ENCODE data around the gene DARS1. TPM values are rescaled to one million over a fixed set of nuclear protein-coding genes. Genes with fewer than 3 reads are reported as not detected.
"Not testable (repeated sequence)": the region's sequence is repeated elsewhere in the genome, so short reads cannot be mapped to it uniquely, and the experiment has no call there.

DARS1 gene
- polyA plus RNA-seq, 3 donors: 129 to 152 (median 139) TPM

DNA sequence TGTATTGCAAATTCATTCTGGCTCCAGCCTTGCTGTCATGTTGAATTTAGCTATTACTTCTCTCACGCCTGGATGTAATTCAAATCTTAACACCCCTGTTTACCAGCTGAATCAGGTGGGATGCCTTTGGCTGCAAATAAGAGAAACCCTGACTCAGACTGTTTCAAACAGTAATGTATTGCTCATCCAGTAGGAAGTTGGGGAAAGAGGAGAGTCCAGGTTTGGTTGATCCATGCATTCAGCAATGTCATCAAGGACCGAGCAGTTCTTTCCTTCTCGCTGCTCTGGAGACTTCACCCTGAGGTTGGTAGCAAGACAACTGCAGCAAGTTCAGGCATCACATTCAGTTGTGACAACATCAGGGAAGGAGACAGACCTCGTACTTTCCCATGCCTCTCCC, 6.4 kb upstream of the DARS1 start:
- no peak for DNase-seq

DNA sequence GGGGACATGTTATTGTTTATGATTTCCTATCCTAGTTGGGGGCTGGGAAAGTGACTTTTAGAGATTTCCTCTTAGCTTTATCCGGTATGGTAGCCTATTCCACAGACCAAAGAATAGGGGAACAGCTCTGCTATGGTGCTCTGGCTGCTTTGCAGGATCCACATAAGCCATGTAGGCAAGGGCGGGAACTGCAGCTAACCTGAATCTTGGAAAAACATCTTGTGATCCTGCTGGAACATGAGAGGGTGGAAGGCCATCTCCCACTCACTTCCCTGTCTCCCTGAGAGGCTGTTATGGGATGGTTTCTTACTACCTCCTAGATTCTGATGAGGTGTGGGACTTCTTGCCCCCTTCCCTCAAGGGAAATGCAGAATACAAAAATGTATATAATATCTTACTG, 2.0 kb upstream of the DARS1 start:
- DNase-seq: no peak

- DNase-seq: no peak
Measured at GRCh38 chr2:135986507-135986906, 1.1 kb upstream of the DARS1 start.

GRCh38 chr2:135985826-135986393, 484 bp upstream of the DARS1 start:
- no peak for DNase-seq

GRCh38 chr2:135984199-135985017, 1.0 kb downstream of the DARS1 start:
- no peak for DNase-seq

GRCh38 chr2:135980434-135981079, 4.9 kb downstream of the DARS1 start:
- no peak for DNase-seq

DNA sequence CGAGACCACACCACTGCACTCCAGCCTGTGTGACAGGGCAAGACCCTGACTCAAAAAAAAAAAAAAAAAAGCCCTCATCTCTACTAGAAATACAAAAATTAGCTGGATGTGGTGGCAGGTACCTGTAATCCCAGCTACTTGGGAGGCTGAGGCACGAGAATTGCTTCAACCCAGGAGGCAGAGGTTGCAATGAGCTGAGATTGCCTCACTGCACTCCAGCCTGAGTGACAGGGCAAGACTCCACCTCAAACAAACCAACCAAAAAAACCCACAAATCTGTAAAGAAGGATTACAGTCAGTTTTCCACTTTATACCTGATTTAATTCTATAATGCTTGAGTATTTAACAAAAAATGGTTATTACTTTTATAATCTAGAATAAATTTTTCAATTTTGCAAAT, 9.7 kb downstream of the DARS1 start:
- DNase-seq: no peak

DNA sequence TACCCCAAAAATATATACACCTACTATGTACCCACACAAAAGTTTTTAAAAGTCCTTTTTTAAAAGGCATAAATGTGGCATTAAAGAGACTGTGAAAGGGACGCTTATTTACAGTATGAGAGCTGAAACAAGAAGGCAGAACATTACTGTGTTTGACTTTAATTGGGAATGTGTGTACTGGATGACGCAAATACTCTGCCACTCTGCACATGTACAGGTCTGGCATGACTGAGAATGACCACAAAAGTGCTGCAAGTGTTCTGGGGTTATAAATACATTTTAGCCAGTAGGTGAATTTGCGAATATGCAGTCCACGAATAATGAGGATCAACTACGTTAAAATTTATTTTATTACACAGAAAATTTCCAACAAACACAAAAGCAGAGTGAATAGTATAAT, 11.4 kb downstream of the DARS1 start:
- DNase-seq: no peak

DNA sequence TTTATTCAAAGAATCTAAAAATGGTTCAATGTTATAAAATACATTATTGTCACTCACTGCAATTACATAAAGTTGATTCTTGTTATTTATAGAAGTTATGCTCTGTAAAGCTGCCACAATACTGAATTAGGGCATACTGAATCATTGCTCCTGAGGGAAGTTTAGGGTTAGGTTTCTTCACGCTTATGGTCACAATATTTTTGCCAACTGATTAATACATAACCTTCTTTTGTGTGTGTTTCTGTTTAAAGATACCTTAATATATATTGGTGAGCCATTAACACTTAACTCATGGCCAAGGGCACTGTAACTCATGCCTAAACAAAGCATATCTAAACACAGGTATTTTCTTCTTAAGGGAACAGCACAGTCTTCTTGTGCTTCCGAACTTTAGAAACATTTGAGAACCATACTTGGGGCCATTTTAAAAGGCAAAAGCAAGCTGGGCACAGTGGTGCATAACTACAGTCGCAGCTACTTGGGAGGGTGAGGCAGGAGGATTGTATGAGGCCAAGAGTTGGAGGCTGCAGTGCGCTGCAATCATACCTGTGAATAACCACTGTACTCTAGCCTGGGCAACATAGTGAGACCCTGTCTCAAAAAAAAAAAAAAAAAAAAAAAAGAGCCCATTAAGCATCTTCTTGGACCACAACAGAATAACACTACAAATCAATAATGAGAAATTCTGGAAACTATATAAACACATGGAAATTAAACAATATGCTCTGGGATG, 15.6 kb downstream of the DARS1 start:
- no peak for DNase-seq

DNA sequence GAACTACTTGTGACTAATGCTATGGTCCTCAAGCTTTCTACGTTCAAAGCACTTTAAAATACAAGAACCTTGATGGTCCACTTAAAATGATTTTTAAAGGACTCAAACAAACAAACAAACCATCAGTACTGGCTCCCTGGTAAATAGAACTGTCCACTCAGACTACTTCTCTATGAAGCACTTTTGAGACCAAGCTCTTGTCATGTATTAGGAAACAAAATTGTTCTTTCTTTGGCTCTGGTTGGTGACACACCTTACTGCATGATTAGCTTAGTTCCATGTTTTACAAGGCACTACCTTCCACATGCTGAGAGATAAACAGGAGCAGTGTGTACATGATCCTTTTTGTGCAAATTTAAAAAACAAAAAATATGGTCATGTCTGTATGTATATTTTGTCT, 19.7 kb downstream of the DARS1 start:
- DNase-seq: no peak

GRCh38 chr2:135964404-135964803, 21.0 kb downstream of the DARS1 start:
- DNase-seq: not testable (repeated sequence)

DNA sequence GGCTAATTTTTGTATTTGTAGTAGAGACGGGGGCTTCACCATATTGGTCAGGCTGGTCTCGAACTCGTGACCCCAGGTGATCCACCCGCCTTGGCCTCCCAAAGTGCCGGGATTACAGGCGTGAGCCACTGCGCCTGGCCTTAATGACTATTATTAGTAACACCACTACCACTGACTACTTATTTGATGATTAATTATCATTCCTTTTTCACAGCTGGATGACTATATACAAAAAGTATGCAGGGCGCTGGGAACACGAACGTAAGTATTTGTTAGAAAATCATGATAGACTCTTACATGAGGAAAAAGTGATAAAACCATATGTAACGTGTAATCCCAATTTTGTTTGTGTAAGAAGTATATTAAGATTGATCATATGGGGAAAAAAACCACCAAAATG, 21.6 kb downstream of the DARS1 start:
- no peak for DNase-seq

- no peak for DNase-seq
Measured at GRCh38 chr2:135962366-135963123, 22.9 kb downstream of the DARS1 start.

DNA sequence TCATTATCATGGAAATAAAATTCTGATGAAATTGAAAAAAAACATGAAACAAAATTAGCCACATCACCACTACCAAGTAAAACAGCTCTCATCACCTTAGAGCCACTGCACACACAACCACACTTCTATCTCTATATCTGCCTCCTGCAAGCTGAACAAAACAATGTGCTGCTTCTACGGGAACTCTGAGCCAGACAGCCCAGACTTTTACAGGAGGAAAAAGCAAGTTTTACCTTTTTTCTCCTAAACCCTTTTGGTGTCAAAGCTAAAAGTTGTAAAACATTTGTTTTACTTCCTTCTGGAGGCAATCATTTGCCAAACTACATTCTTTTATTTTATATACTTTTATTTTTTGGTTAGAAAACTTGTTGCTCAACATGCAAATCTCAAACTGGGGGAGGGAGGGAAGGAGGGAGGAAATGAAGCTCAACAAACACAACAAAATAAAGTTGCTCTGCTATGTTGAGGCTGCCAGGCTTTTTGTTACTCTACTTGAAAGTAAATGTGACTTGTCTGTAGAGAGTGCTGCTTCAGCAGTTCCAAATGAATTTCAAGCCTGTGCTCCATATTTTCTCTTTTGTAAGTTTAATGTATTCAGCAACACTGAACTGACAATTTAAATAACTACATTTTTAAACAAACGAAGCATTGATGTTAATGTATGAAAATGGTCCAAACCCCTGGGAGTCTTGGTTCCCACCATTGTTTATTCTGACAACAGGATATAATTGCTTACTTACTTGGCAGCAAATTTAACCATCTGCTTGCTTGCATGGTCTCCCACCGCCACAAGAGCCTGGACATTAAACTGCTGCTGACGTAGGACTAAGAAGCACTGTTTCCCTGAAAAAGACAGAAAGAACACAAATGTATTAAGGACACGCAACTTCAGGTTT, 24.5 kb downstream of the DARS1 start:
- DNase-seq: peak; percentile 28

- DNase-seq: no peak
Measured at GRCh38 chr2:135960150-135960549, 25.3 kb downstream of the DARS1 start.

- DNase-seq: not testable (repeated sequence)
Measured at GRCh38 chr2:135958927-135959326, 26.5 kb downstream of the DARS1 start.

GRCh38 chr2:135954020-135954601, 31.3 kb downstream of the DARS1 start:
- DNase-seq: no peak

DNA sequence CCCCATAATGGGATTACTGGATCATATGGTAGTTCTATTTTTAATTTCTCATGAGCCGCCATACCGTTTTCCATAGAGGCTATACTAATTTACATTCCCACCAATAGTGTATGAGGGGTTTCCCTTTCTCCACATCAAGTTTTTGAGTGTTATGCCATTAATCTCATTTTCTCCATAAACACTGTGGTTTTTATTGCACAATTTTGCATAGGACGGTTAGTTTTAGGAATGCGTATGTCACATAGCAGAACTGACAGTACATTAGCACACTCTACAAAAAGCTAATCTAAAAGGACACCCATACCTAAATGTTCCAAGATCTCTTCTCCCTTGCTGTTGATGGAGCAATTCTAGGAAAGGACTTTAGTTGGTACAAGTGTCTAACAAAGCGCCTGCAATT, 32.5 kb downstream of the DARS1 start:
- DNase-seq: no peak

DNA sequence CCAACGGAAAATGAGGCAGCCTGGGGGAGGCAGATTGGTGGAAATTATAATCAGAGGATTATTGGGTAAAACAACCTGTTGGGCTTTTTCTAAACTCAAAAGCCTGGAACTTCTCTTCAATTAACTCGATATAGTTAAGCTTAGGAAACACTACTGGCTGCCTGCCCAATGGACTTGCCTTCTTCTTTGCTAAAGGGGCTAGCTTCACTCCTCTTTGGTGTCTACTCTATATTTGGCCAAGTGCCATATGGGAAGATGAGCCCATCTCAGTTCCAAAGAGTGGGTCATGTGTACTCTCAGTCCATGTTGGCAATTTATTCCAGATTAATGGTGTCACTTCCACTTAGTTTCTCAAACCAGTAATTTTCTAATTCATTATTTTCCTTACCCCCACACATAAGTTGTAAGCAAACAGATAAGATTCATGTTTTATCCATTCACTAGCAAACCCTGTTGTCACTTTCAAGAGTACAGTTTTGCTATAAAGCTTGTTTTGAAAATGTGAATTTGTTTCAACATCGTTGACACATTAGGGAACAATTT, 34.3 kb downstream of the DARS1 start:
- no peak for DNase-seq
